22Rv1 (cell line): ENCODE results near the gene CYB5B.
A peak's percentile ranks its signal among the peaks of the same experiment; 100 is the strongest.

Experiments used
- H3K27ac ChIP-seq: fragments of 450-650 bp; 2 replicates; pipeline ENCODE4 v1.5.1; 2017
- CTCF ChIP-seq: fragments of 450-650 bp; IDR thresholded peaks from 2 replicates; pipeline ENCODE4 v1.5.1; 2017; ENCODE audit warnings: mild to moderate bottlenecking
- ZFX ChIP-seq: fragments of 450-650 bp; IDR thresholded peaks from 2 replicates; pipeline ENCODE4 v1.6.1; 2017; ENCODE audit warnings: antibody characterized with exemption, borderline replicate concordance

CYB5B gene

GRCh38 chr16:69424053-69424934, at the start of gene CYB5B:
TSS of gene CYB5B (plus strand) at chr16:69424619. CDS start at chr16:69424684, 65 bp downstream.
- no peak for TF ChIP-seq CTCF

GRCh38 chr16:69376393-69377059, 47.9 kb upstream of the CYB5B start:
- H3K27ac ChIP-seq, result no peak overlapping the region
- no peak for TF ChIP-seq ZFX
- TF ChIP-seq CTCF, result no peak

More at GRCh38 chr16:69424053-69424934, at the start of gene CYB5B:
- peak within 1 kb of the TSS; percentile 88 for H3K27ac ChIP-seq

GRCh38 chr16:69378036-69378435, 46.4 kb upstream of the CYB5B start:
- TF ChIP-seq CTCF (no peak), ZFX (no peak)
- H3K27ac ChIP-seq, result no peak overlapping the region

GRCh38 chr16:69378760-69379159, 45.7 kb upstream of the CYB5B start:
- TF ChIP-seq CTCF (no peak), ZFX (no peak)

GRCh38 chr16:69381231-69381630, 43.2 kb upstream of the CYB5B start:
- TF ChIP-seq CTCF, result no peak
- no peak for TF ChIP-seq ZFX
- H3K27ac ChIP-seq, result no peak overlapping the region

More at GRCh38 chr16:69378760-69379159, 45.7 kb upstream of the CYB5B start:
- no peak overlapping the region for H3K27ac ChIP-seq

- no peak overlapping the region; the same call in 1 of the 2 replicates for H3K27ac ChIP-seq
- TF ChIP-seq CTCF, result no peak
Observed at GRCh38 chr16:69382421-69382820, 42.0 kb upstream of the CYB5B start.

GRCh38 chr16:69384974-69385373, 39.4 kb upstream of the CYB5B start:
- TF ChIP-seq CTCF (no peak), ZFX (no peak)
- H3K27ac ChIP-seq, result peak overlapping the region; percentile 86
